H9 (cell line): ENCODE results near the gene ZNF829. TPM values are rescaled to one million over a fixed set of nuclear protein-coding genes. Genes with fewer than 3 reads are reported as not detected.

Experiments
- DNase-seq: peaks from one replicate; pipeline ENCODE4 v3.0.0-alpha.2; 2017
- H2AFZ ChIP-seq: one replicate; pipeline ENCODE4 v1.6.1; 2013; ENCODE audit warnings: mild to moderate bottlenecking, low read length, control low read depth, moderate library complexity
- H2AK5ac ChIP-seq: 2 replicates; pipeline ENCODE4 v1.6.1; 2013; ENCODE audit warnings: low read length, control low read depth, mixed read lengths; ENCODE audit not compliant: insufficient read length
- H2BK120ac ChIP-seq: one replicate; pipeline ENCODE4 v1.6.1; 2013; ENCODE audit warnings: low read depth, mild to moderate bottlenecking, low read length, control low read depth, inconsistent platforms; ENCODE audit not compliant: poor library complexity, severe bottlenecking
- H2BK12ac ChIP-seq: 2 replicates; pipeline ENCODE4 v1.6.1; 2013; ENCODE audit warnings: low read length, control low read depth, mixed read lengths, low read depth; ENCODE audit not compliant: insufficient read length
- H2BK15ac ChIP-seq: 2 replicates; pipeline ENCODE4 v1.6.1; 2013; ENCODE audit warnings: low read depth, low read length, control low read depth
- H2BK20ac ChIP-seq: one replicate; pipeline ENCODE4 v1.6.1; 2013; ENCODE audit warnings: low read depth, mild to moderate bottlenecking, low read length, control low read depth, inconsistent platforms; ENCODE audit not compliant: poor library complexity, severe bottlenecking
- H2BK5ac ChIP-seq: 2 replicates; pipeline ENCODE4 v1.6.1; 2013; ENCODE audit warnings: low read length, control low read depth, mixed read lengths; ENCODE audit not compliant: insufficient read length
- H3K14ac ChIP-seq: 2 replicates; pipeline ENCODE4 v1.6.1; 2013; ENCODE audit warnings: low read length, control low read depth; ENCODE audit not compliant: insufficient read depth
- H3K18ac ChIP-seq: 2 replicates; pipeline ENCODE4 v1.6.1; 2013; ENCODE audit warnings: low read depth, mild to moderate bottlenecking, mixed read lengths, low read length, control low read depth; ENCODE audit not compliant: insufficient read length
- H3K23ac ChIP-seq: 2 replicates; pipeline ENCODE4 v1.6.1; 2013; ENCODE audit warnings: low read length, control low read depth, mixed read lengths, low read depth; ENCODE audit not compliant: insufficient read length
- H3K23me2 ChIP-seq: 2 replicates; pipeline ENCODE4 v1.6.1; 2013; ENCODE audit warnings: low read depth, mild to moderate bottlenecking, mixed read lengths, low read length, control low read depth; ENCODE audit not compliant: insufficient read length, poor library complexity, severe bottlenecking
- H3K27ac ChIP-seq: 2 replicates; pipeline ENCODE4 v1.5.1; 2013; ENCODE audit warnings: low read length, control low read depth, mixed read lengths, low read depth; ENCODE audit not compliant: insufficient read length
- H3K27me3 ChIP-seq: 2 replicates; pipeline ENCODE4 v1.6.1; 2013; ENCODE audit warnings: low read length, control low read depth, inconsistent platforms; ENCODE audit not compliant: insufficient read depth
- H3K4ac ChIP-seq: 2 replicates; pipeline ENCODE4 v1.6.1; 2013; ENCODE audit warnings: low read depth, mild to moderate bottlenecking, control low read depth, inconsistent platforms, low read length, moderate library complexity
- H3K4me1 ChIP-seq: 2 replicates; pipeline ENCODE4 v1.6.1; 2013; ENCODE audit warnings: low read length, control low read depth, inconsistent platforms; ENCODE audit not compliant: insufficient read depth
- H3K4me2 ChIP-seq: 2 replicates; pipeline ENCODE4 v1.6.1; 2013; ENCODE audit warnings: low read length, control low read depth, mixed read lengths; ENCODE audit not compliant: insufficient read length, insufficient read depth
- H3K56ac ChIP-seq: 2 replicates; pipeline ENCODE4 v1.6.1; 2013; ENCODE audit warnings: low read depth, mild to moderate bottlenecking, mixed read lengths, low read length, control low read depth; ENCODE audit not compliant: insufficient read length
- H3K79me1 ChIP-seq: 2 replicates; pipeline ENCODE4 v1.6.1; 2013; ENCODE audit warnings: low read depth, mild to moderate bottlenecking, moderate library complexity, low read length, control low read depth, inconsistent platforms; ENCODE audit not compliant: insufficient read depth, poor library complexity, severe bottlenecking
- H3K79me2 ChIP-seq: 2 replicates; pipeline ENCODE4 v1.6.1; 2013; ENCODE audit warnings: low read length, control low read depth, inconsistent platforms; ENCODE audit not compliant: insufficient read depth
- H3K9ac ChIP-seq: 2 replicates; pipeline ENCODE4 v1.6.1; 2013; ENCODE audit warnings: low read length, control low read depth, mixed read lengths; ENCODE audit not compliant: insufficient read length; ENCODE audit errors: extremely low read depth
- H3K9me3 ChIP-seq: one replicate; pipeline ENCODE4 v1.6.1; 2013; ENCODE audit warnings: low read depth, low read length, inconsistent platforms; ENCODE audit not compliant: control insufficient read depth
- H3T11ph ChIP-seq: one replicate; pipeline ENCODE4 v1.6.1; 2013; ENCODE audit warnings: mild to moderate bottlenecking, low read length, control low read depth, inconsistent platforms
- H4K20me1 ChIP-seq: one replicate; pipeline ENCODE4 v1.6.1; 2013; ENCODE audit not compliant: control insufficient read depth, insufficient read length, insufficient read depth
- H4K5ac ChIP-seq: 2 replicates; pipeline ENCODE4 v1.6.1; 2013; ENCODE audit warnings: low read depth, mild to moderate bottlenecking, mixed read lengths, low read length, control low read depth; ENCODE audit not compliant: insufficient read length
- H4K8ac ChIP-seq: replicated peaks from 2 replicates; pipeline ENCODE4 v1.6.1; 2013; ENCODE audit warnings: low read length, control low read depth, mixed read lengths, low read depth; ENCODE audit not compliant: insufficient read length
- H4K91ac ChIP-seq: 2 replicates; pipeline ENCODE4 v1.6.1; 2013; ENCODE audit warnings: low read depth, mild to moderate bottlenecking, moderate library complexity, mixed read lengths, low read length, control low read depth; ENCODE audit not compliant: insufficient read length
- H3K27ac Mint-ChIP-seq, 3 experiments: 2 replicates in 2 of 3; 3 replicates in 1 of 3; pipeline ENCODE4 v1.8.0; 2020 to 2021; ENCODE audit warnings: mixed read lengths in 3 of 3, mild to moderate bottlenecking in 1 of 3, moderate library complexity in 1 of 3
- H3K27me3 Mint-ChIP-seq: 2 replicates; pipeline ENCODE4 v1.8.0; 2021; ENCODE audit warnings: low read depth, mild to moderate bottlenecking, moderate library complexity, mixed read lengths
- H3K36me3 Mint-ChIP-seq, 3 experiments: 2 replicates in 2 of 3; 3 replicates in 1 of 3; pipeline ENCODE4 v1.8.0; 2020 to 2021; ENCODE audit warnings: low read depth in 3 of 3, mixed read lengths in 3 of 3; ENCODE audit not compliant: insufficient read depth in 1 of 3
- H3K4me1 Mint-ChIP-seq, 2 experiments: 2 replicates each; pipeline ENCODE4 v1.8.0; 2020; ENCODE audit warnings: mixed read lengths in 2 of 2
- H3K4me3 Mint-ChIP-seq, 2 experiments: 2 replicates in 1 of 2; 3 replicates in 1 of 2; pipeline ENCODE4 v1.8.0; 2020 to 2021; ENCODE audit warnings: mild to moderate bottlenecking in 2 of 2, mixed read lengths in 2 of 2, moderate library complexity in 1 of 2
- H3K9me3 Mint-ChIP-seq, 2 experiments: 2 replicates in 1 of 2; 3 replicates in 1 of 2; pipeline ENCODE4 v1.8.0; 2020; ENCODE audit warnings: mild to moderate bottlenecking in 2 of 2, mixed read lengths in 2 of 2, moderate library complexity in 1 of 2
- WGBS: extraction: QIAGEN DNeasy Blood & Tissue Kit; methylation state at CpG from one replicate; pipeline ENCODE4 v1.1.7; 2013; ENCODE audit warnings: missing lambda C conversion rate, low lambda C conversion rate, mixed read lengths; ENCODE audit not compliant: insufficient read length; ENCODE audit errors: extremely low coverage; 5-methylcytosine and 5-hydroxymethylcytosine counted together
- total RNA-seq: library from RNA; stranded (reverse); gene quantifications from 2 replicates; pipeline ENCODE4 v1.2.1, GENCODE V29; 2021
- TF ChIP-seq, protein P1 (sequence below): fragments of 200-600 bp; sonication (generic); conservative IDR thresholded peaks from 3 replicates; pipeline ENCODE4 v1.8.0; 2021; ENCODE audit warnings: antibody characterized with exemption, mild to moderate bottlenecking

The ZNF829 gene
- total RNA-seq, 1 experiment from 2014 or later: 4.9 TPM

DNA sequence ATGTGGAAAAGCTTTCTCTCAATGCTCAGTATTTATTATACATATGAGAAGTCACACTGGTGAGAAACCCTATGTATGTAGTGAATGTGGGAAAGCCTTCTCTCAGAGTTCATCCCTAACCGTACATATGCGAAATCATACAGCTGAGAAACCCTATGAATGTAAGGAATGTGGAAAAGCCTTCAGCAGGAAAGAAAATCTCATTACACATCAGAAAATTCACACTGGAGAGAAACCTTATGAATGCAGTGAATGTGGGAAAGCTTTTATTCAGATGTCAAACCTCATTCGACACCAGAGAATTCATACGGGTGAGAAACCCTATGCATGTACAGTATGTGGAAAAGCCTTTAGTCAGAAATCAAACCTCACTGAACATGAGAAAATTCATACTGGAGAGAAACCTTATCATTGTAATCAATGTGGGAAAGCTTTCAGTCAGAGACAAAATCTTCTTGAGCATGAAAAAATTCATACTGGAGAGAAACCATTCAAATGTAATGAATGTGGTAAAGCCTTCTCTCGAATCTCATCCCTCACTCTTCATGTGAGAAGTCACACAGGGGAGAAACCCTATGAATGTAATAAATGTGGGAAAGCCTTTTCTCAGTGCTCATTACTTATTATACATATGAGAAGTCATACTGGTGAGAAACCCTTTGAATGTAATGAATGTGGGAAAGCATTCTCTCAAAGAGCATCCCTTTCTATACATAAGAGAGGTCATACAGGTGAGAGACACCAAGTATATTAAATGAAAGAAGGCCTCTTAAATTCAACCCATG lies 34.4 kb upstream of the ZNF829 start:
- TF ChIP-seq, protein P1, sequence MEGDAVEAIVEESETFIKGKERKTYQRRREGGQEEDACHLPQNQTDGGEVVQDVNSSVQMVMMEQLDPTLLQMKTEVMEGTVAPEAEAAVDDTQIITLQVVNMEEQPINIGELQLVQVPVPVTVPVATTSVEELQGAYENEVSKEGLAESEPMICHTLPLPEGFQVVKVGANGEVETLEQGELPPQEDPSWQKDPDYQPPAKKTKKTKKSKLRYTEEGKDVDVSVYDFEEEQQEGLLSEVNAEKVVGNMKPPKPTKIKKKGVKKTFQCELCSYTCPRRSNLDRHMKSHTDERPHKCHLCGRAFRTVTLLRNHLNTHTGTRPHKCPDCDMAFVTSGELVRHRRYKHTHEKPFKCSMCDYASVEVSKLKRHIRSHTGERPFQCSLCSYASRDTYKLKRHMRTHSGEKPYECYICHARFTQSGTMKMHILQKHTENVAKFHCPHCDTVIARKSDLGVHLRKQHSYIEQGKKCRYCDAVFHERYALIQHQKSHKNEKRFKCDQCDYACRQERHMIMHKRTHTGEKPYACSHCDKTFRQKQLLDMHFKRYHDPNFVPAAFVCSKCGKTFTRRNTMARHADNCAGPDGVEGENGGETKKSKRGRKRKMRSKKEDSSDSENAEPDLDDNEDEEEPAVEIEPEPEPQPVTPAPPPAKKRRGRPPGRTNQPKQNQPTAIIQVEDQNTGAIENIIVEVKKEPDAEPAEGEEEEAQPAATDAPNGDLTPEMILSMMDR: no peak
- Histone ChIP-seq H2AK5ac (no peak overlapping the region), H2BK20ac (no peak overlapping the region), H3K4ac (no peak overlapping the region), H3K79me1 (no peaks in the 10 kb centered on the region), H2BK12ac (no peak overlapping the region), H3K23me2 (no peaks in the 10 kb centered on the region), H3K9me3 (peaks cover 60% of the 10 kb centered on the region), H3K27ac (no peak overlapping the region), H3K4me1 (no peaks in the 10 kb centered on the region), H3K56ac (no peak overlapping the region), H4K8ac (no peak overlapping the region), H3K9ac (no peak overlapping the region), H3K18ac (no peak overlapping the region), H2BK15ac (no peak overlapping the region), H2AFZ (no peak overlapping the region), H3T11ph (no peak overlapping the region), H3K79me2 (no peaks in the 10 kb centered on the region), H4K91ac (no peak overlapping the region), H3K23ac (no peak overlapping the region), H3K27me3 (no peaks in the 10 kb centered on the region), H2BK120ac (no peak overlapping the region), H3K14ac (no peak overlapping the region), H3K4me2 (no peak overlapping the region), H4K20me1 (no peaks in the 10 kb centered on the region), H2BK5ac (no peak overlapping the region), H4K5ac (no peak overlapping the region)
- no peak for DNase-seq
- H3K36me3 Mint-ChIP-seq: peaks cover 33 to 56% (median 49%) of the 10 kb centered on the region in 3 experiments
- WGBS: no CpG with 5 or more reads among the region's 5 CpGs
- H3K9me3 Mint-ChIP-seq: peaks cover 77 to 79% of the 10 kb centered on the region in 2 experiments
- H3K4me3 Mint-ChIP-seq: no peak overlapping the region
- H3K27me3 Mint-ChIP-seq: peaks cover under 1% of the 10 kb centered on the region; the same call in 1 of the 2 replicates
- H3K4me1 Mint-ChIP-seq: no peaks in the 10 kb centered on the region
- no peak overlapping the region for H3K27ac Mint-ChIP-seq
